VCaP (cell line): Measurements from ENCODE around the gene ERCC4.

ENCODE experiments used
- H3K27ac ChIP-seq: fragments of 450-650 bp; 2 replicates; pipeline ENCODE4 v1.5.1; 2017
- CTCF ChIP-seq: fragments of 450-650 bp; conservative IDR thresholded peaks from 2 replicates; pipeline ENCODE4 v1.5.1; 2017; ENCODE audit warnings: mild to moderate bottlenecking, moderate library complexity

ERCC4 gene

GRCh38 chr16:13994239-13995106, 74.5 kb downstream of the ERCC4 start:
- no peak for TF ChIP-seq CTCF
- H3K27ac ChIP-seq: peak overlapping the region; percentile 19; the same call in 1 of the 2 replicates

- H3K27ac ChIP-seq: peak overlapping the region; percentile 19; the same call in 1 of the 2 replicates
- TF ChIP-seq CTCF: no peak
These were observed 75.2 kb downstream of the ERCC4 start for GRCh38 chr16:13995194-13995593.

- TF ChIP-seq CTCF: no peak
- no peak overlapping the region; the same call in 1 of the 2 replicates for H3K27ac ChIP-seq
These were observed 76.9 kb downstream of the ERCC4 start for GRCh38 chr16:13996778-13997288.

- H3K27ac ChIP-seq: no peak overlapping the region; the same call in 1 of the 2 replicates
These were observed 77.6 kb downstream of the ERCC4 start for GRCh38 chr16:13997526-13997925.

GRCh38 chr16:13997933-13998332, 78.0 kb downstream of the ERCC4 start:
- TF ChIP-seq CTCF: no peak
- H3K27ac ChIP-seq: peak overlapping the region; percentile 24; the same call in 1 of the 2 replicates

More at GRCh38 chr16:13997526-13997925, 77.6 kb downstream of the ERCC4 start:
- TF ChIP-seq CTCF: no peak

- TF ChIP-seq CTCF: no peak
- no peak overlapping the region for H3K27ac ChIP-seq
These were observed 79.3 kb downstream of the ERCC4 start for GRCh38 chr16:13999071-13999894.

- no peak overlapping the region for H3K27ac ChIP-seq
- no peak for TF ChIP-seq CTCF
These were observed 80.0 kb downstream of the ERCC4 start for GRCh38 chr16:13999895-14000425.
